ENCODE data around the gene STK40. TPM values are rescaled to one million over a fixed set of nuclear protein-coding genes. Genes with fewer than 3 reads are reported as not detected.

Gene STK40
- total RNA-seq, 1 experiment from 2014 or later: 26.2 TPM

GRCh38 chr1:36392836-36393235 is 7.1 kb upstream of the STK40 start:
- Histone ChIP-seq H3T11ph (ENCODE audit: low read length) (no peak overlapping the region), H2BK120ac (ENCODE audit: low read depth, low read length, poor library complexity, severe bottlenecking) (no peak overlapping the region), H3K79me2 (ENCODE audit: insufficient read depth, low read length) (no peaks in the 10 kb centered on the region), H3K4me2 (ENCODE audit: insufficient read depth, insufficient read length, low read length) (no peak overlapping the region), H3K4me1 (ENCODE audit: insufficient read depth, low read length) (no peaks in the 10 kb centered on the region), H3K27me3 (ENCODE audit: insufficient read depth, low read length) (no peaks in the 10 kb centered on the region), H4K8ac (replicated peaks; ENCODE audit: insufficient read length, low read depth, low read length) (no peak overlapping the region), H3K14ac (ENCODE audit: insufficient read depth, low read length) (no peak overlapping the region), H4K91ac (ENCODE audit: insufficient read length, low read depth, low read length) (no peak overlapping the region), H2AK5ac (ENCODE audit: insufficient read length, low read length) (no peak overlapping the region), H3K27ac (ENCODE audit: insufficient read length, low read depth, low read length) (no peak overlapping the region), H3K9me3 (ENCODE audit: control insufficient read depth, low read depth, low read length) (no peaks in the 10 kb centered on the region), H2BK15ac (ENCODE audit: low read depth, low read length) (no peak overlapping the region), H3K9ac (ENCODE audit: extremely low read depth, insufficient read length, low read length) (no peak overlapping the region), H3K23ac (ENCODE audit: insufficient read length, low read depth, low read length) (no peak overlapping the region), H4K5ac (ENCODE audit: insufficient read length, low read depth, low read length) (no peak overlapping the region), H2BK20ac (ENCODE audit: low read depth, low read length, poor library complexity, severe bottlenecking) (no peak overlapping the region), H3K79me1 (ENCODE audit: insufficient read depth, low read depth, low read length, poor library complexity, severe bottlenecking) (peaks cover 4% of the 10 kb centered on the region), H2BK12ac (ENCODE audit: insufficient read length, low read depth, low read length) (no peak overlapping the region), H3K23me2 (ENCODE audit: insufficient read length, low read depth, low read length, poor library complexity, severe bottlenecking) (peaks cover 4% of the 10 kb centered on the region), H3K4ac (ENCODE audit: low read depth, low read length) (no peak overlapping the region), H3K18ac (ENCODE audit: insufficient read length, low read depth, low read length) (no peak overlapping the region), H3K56ac (ENCODE audit: insufficient read length, low read depth, low read length) (no peak overlapping the region), H2AFZ (ENCODE audit: low read length) (no peak overlapping the region), H2BK5ac (ENCODE audit: insufficient read length, low read length) (no peak overlapping the region), H4K20me1 (ENCODE audit: control insufficient read depth, insufficient read depth, insufficient read length) (no peaks in the 10 kb centered on the region)
- no peaks in the 10 kb centered on the region; a peak in 1 of 5 replicates for H3K9me3 Mint-ChIP-seq
- H3K36me3 Mint-ChIP-seq (ENCODE audit: insufficient read depth in 1 of 3, low read depth in 3 of 3): peaks cover 15 to 48% (median 32%) of the 10 kb centered on the region in 3 experiments; a peak in 6 of 7 replicates
- H3K27me3 Mint-ChIP-seq (ENCODE audit: low read depth): no peaks in the 10 kb centered on the region
- WGBS (ENCODE audit: extremely low coverage, insufficient read length, low lambda C conversion rate): no CpG with 5 or more reads among the region's 4 CpGs
- DNase-seq: no peak
- no peak for TF ChIP-seq CTCF (conservative IDR thresholded peaks at IDR 0.05)
- H3K4me3 Mint-ChIP-seq: no peak overlapping the region
- H3K4me1 Mint-ChIP-seq: peaks cover 10 to 11% of the 10 kb centered on the region in 2 experiments
- H3K27ac Mint-ChIP-seq: no peak overlapping the region

All from H9 (cell line).